ENCODE data around the gene DYNLT1.

The DYNLT1 gene

GRCh38 chr6:158644231-158645063 lies at the start of gene DYNLT1:
TSS of gene DYNLT1 (minus strand) at chr6:158644743. CDS start at chr6:158644708, 35 bp downstream.
- TF ChIP-seq GATA2 (IDR thresholded peaks at IDR 0.05; ENCODE audit: low read depth, low read length) (no peak), GATA3 (IDR thresholded peaks at IDR 0.05; ENCODE audit: low read depth, low read length) (no peak)

- no peak for TF ChIP-seq GATA2 (IDR thresholded peaks at IDR 0.05; ENCODE audit: low read depth, low read length)
- TF ChIP-seq GATA3 (IDR thresholded peaks at IDR 0.05; ENCODE audit: low read depth, low read length): no peak
Measured at GRCh38 chr6:158688860-158689259, 44.3 kb upstream of the DYNLT1 start.

GRCh38 chr6:158687506-158687905 lies 43.0 kb upstream of the DYNLT1 start:
- TF ChIP-seq GATA2 (IDR thresholded peaks at IDR 0.05; ENCODE audit: low read depth, low read length): no peak
- TF ChIP-seq GATA3 (IDR thresholded peaks at IDR 0.05; ENCODE audit: low read depth, low read length): no peak

- TF ChIP-seq GATA3 (IDR thresholded peaks at IDR 0.05; ENCODE audit: low read depth, low read length): no peak
- TF ChIP-seq GATA2 (IDR thresholded peaks at IDR 0.05; ENCODE audit: low read depth, low read length): no peak
Measured at GRCh38 chr6:158686791-158687381, 42.3 kb upstream of the DYNLT1 start.

GRCh38 chr6:158686311-158686710 lies 41.8 kb upstream of the DYNLT1 start:
- TF ChIP-seq GATA3 (IDR thresholded peaks at IDR 0.05; ENCODE audit: low read depth, low read length): no peak
- no peak for TF ChIP-seq GATA2 (IDR thresholded peaks at IDR 0.05; ENCODE audit: low read depth, low read length)

- TF ChIP-seq GATA3 (IDR thresholded peaks at IDR 0.05; ENCODE audit: low read depth, low read length): no peak
- TF ChIP-seq GATA2 (IDR thresholded peaks at IDR 0.05; ENCODE audit: low read depth, low read length): no peak
Measured at GRCh38 chr6:158684745-158685324, 40.3 kb upstream of the DYNLT1 start.

GRCh38 chr6:158684311-158684710 lies 39.8 kb upstream of the DYNLT1 start:
- TF ChIP-seq GATA2 (IDR thresholded peaks at IDR 0.05; ENCODE audit: low read depth, low read length) (no peak), GATA3 (IDR thresholded peaks at IDR 0.05; ENCODE audit: low read depth, low read length) (no peak)

GRCh38 chr6:158680481-158680880 lies 35.9 kb upstream of the DYNLT1 start:
- TF ChIP-seq GATA3 (IDR thresholded peaks at IDR 0.05; ENCODE audit: low read depth, low read length) (no peak), GATA2 (IDR thresholded peaks at IDR 0.05; ENCODE audit: low read depth, low read length) (no peak)

- TF ChIP-seq GATA2 (IDR thresholded peaks at IDR 0.05; ENCODE audit: low read depth, low read length): no peak
- TF ChIP-seq GATA3 (IDR thresholded peaks at IDR 0.05; ENCODE audit: low read depth, low read length): no peak
Measured at GRCh38 chr6:158680015-158680414, 35.5 kb upstream of the DYNLT1 start.

GRCh38 chr6:158677906-158678578 lies 33.5 kb upstream of the DYNLT1 start:
- TF ChIP-seq GATA3 (IDR thresholded peaks at IDR 0.05; ENCODE audit: low read depth, low read length) (no peak), GATA2 (IDR thresholded peaks at IDR 0.05; ENCODE audit: low read depth, low read length) (no peak)

GRCh38 chr6:158674342-158675131 lies 30.0 kb upstream of the DYNLT1 start:
- TF ChIP-seq GATA3 (IDR thresholded peaks at IDR 0.05; ENCODE audit: low read depth, low read length): no peak
- no peak for TF ChIP-seq GATA2 (IDR thresholded peaks at IDR 0.05; ENCODE audit: low read depth, low read length)

GRCh38 chr6:158672726-158673125 lies 28.2 kb upstream of the DYNLT1 start:
- TF ChIP-seq GATA2 (IDR thresholded peaks at IDR 0.05; ENCODE audit: low read depth, low read length): no peak
- TF ChIP-seq GATA3 (IDR thresholded peaks at IDR 0.05; ENCODE audit: low read depth, low read length): no peak

All from SH-SY5Y (cell line).